ENCODE measurements around the gene GOLGA2. TPM values are rescaled to one million over a fixed set of nuclear protein-coding genes. Genes with fewer than 3 reads are reported as not detected.

Gene GOLGA2
- total RNA-seq, 1 donor from 2014 or later, result 86.9 TPM

DNA sequence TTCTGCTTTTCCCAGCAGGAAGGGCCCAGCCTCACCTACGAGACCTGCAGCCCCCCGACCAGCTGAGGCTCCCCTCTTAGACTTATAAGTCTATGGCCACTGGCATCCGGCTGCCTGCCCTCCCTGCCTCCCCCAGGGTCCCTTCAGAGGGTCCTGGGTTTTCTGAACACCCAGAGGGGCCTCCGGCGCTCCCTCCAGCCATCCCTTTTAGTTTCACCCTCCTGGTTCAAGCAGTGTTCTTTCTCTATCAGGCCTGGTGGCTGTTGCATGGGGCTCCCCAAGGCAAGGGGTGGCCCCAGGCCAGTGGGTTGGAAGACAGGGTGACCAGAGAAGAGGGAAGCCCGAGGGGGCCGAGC, 21.8 kb downstream of the GOLGA2 start:
- H3K4me1 ChIP-seq, result peaks cover 23% of the 10 kb centered on the region
- intact Hi-C loops (cut with micrococcal nuclease), result no loop called here

DNA sequence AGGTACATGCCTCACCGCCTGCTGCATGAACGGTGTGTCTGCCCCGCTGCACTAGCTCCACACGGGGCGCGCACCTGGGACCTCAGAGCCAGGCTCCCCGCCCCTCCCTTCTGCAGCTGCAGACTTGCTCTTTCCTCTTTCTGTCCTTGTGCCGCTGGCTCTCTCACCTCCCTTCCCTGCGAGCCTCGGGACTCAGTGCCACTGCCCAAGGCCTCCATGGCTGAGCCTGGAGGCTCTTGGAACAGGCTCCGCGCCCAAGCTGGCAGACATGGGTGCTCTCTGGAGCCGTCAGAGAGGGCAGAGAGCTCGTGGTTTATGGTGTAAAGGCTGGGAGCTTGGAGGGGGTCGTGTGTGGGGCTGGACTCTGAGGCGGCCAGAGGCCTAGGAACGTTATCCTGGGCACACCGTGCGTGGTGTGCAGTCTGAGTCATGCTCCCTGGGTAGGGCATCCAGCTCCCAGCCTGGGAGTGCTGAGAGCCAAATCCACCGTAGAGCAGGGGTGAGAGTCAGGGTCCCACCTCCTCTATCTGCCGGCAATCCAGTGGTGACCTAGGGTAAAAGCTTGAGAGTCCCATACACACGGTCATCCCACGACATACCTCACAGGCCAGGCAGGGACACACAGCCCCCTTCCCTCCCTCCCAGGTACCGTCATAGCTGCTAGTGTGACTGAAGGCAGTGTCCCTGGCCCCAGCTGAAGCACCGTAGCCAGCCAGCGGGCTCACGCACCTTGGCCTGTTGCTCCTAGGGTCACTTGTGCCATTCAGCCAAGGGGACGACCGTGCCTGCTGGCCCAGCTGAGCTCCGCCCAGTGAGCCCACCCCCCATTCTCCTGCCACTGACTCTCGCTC, 22.4 kb downstream of the GOLGA2 start:
- Histone ChIP-seq H3K36me3 (peaks cover 23% of the 10 kb centered on the region), H3K4me1 (peaks cover 23% of the 10 kb centered on the region), H3K9me3 (replicated peaks) (no peaks in the 10 kb centered on the region), H3K4me3 (no peak overlapping the region), H3K27ac (replicated peaks) (no peak overlapping the region), H3K27me3 (ENCODE audit: low read depth) (peaks cover 30% of the 10 kb centered on the region)
- TF ChIP-seq, protein P1, sequence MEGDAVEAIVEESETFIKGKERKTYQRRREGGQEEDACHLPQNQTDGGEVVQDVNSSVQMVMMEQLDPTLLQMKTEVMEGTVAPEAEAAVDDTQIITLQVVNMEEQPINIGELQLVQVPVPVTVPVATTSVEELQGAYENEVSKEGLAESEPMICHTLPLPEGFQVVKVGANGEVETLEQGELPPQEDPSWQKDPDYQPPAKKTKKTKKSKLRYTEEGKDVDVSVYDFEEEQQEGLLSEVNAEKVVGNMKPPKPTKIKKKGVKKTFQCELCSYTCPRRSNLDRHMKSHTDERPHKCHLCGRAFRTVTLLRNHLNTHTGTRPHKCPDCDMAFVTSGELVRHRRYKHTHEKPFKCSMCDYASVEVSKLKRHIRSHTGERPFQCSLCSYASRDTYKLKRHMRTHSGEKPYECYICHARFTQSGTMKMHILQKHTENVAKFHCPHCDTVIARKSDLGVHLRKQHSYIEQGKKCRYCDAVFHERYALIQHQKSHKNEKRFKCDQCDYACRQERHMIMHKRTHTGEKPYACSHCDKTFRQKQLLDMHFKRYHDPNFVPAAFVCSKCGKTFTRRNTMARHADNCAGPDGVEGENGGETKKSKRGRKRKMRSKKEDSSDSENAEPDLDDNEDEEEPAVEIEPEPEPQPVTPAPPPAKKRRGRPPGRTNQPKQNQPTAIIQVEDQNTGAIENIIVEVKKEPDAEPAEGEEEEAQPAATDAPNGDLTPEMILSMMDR (IDR thresholded peaks at IDR 0.05; ENCODE audit: borderline replicate concordance), result no peak
- DNase-seq, result no peak
- intact Hi-C loops (cut with micrococcal nuclease), result no loop called here

More for the DNA sequence above, 21.8 kb downstream of the GOLGA2 start:
- Histone ChIP-seq H3K4me3 (no peak overlapping the region), H3K27me3 (ENCODE audit: low read depth) (peaks cover 30% of the 10 kb centered on the region), H3K9me3 (replicated peaks) (no peaks in the 10 kb centered on the region), H3K27ac (replicated peaks) (no peak overlapping the region), H3K36me3 (peaks cover 29% of the 10 kb centered on the region)
- TF ChIP-seq, protein P1 (IDR thresholded peaks at IDR 0.05; ENCODE audit: borderline replicate concordance), result no peak
- no peak for DNase-seq

DNA sequence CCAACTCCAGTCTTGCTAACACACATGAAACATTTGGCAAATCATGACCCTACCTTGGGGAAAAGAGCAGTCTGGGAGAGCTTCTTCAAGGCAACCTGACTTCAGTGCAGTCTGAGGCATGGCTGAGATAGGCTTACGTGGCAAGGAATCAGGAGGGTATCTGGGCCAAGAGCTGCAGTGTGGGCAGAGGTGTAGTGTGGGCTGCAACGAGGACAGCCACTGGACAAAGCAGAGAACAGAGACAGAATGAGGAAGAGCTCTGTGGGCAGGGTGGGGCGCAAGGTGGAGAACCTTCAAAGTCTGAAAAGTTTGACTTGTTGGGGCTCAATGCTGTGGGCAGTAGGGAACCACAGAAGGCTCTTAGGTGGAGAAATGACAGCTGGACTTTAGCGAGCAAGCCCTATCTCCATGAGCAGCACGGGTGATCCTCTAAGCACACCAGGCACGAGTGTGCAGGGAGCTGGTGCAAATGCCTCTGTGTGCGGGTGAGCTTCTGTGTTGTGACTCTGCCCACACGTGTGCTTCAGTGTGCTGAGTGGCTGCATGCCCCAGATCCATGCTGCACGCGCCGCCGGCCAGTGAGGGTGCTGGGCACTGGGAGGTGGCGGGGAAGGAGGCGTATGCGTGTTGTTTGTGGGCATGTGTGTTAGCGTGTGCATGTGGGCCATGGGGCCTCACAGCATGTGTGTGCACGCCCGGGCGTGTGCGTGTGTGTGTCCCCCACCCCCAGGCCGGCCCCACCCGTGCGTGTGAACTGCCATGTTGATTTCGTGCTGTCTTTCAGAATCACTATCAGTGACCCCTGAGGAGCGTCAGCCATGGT, 23.3 kb downstream of the GOLGA2 start:
- peaks cover 14% of the 10 kb centered on the region for H3K36me3 ChIP-seq
- DNase-seq, result no peak
- H3K9me3 ChIP-seq (replicated peaks), result no peaks in the 10 kb centered on the region
- TF ChIP-seq, protein P1 (IDR thresholded peaks at IDR 0.05; ENCODE audit: borderline replicate concordance), result no peak
- intact Hi-C loops (cut with micrococcal nuclease), result no loop called here
- peaks cover 30% of the 10 kb centered on the region for H3K27me3 ChIP-seq (ENCODE audit: low read depth)
- no peak overlapping the region for H3K27ac ChIP-seq (replicated peaks)
- no peak overlapping the region for H3K4me3 ChIP-seq
- H3K4me1 ChIP-seq, result peaks cover 23% of the 10 kb centered on the region

DNA sequence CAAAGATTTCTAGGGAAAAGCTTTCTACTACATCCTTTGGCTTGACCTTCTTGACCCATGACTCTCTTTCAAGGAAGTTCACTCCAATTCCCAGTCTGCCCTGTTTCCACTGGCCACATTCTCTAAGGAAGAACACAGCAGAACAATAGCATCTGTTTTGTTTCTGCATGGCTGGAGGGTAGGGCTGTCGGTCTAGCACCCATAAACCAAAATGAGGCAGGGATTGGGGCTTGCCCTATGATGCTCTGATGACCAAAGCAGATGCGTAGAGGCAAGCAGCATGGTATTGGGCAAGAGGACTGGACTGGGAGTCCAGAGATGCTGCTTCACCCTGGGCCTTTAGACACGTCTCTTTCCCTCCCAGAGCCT, 24.1 kb downstream of the GOLGA2 start:
- intact Hi-C loops (cut with micrococcal nuclease), result no loop called here
- Histone ChIP-seq H3K36me3 (peaks cover 6% of the 10 kb centered on the region), H3K9me3 (replicated peaks) (no peaks in the 10 kb centered on the region), H3K4me1 (peaks cover 23% of the 10 kb centered on the region), H3K4me3 (no peak overlapping the region), H3K27ac (replicated peaks) (no peak overlapping the region), H3K27me3 (ENCODE audit: low read depth) (peaks cover 30% of the 10 kb centered on the region)
- TF ChIP-seq, protein P1 (IDR thresholded peaks at IDR 0.05; ENCODE audit: borderline replicate concordance), result no peak
- no peak for DNase-seq

DNA sequence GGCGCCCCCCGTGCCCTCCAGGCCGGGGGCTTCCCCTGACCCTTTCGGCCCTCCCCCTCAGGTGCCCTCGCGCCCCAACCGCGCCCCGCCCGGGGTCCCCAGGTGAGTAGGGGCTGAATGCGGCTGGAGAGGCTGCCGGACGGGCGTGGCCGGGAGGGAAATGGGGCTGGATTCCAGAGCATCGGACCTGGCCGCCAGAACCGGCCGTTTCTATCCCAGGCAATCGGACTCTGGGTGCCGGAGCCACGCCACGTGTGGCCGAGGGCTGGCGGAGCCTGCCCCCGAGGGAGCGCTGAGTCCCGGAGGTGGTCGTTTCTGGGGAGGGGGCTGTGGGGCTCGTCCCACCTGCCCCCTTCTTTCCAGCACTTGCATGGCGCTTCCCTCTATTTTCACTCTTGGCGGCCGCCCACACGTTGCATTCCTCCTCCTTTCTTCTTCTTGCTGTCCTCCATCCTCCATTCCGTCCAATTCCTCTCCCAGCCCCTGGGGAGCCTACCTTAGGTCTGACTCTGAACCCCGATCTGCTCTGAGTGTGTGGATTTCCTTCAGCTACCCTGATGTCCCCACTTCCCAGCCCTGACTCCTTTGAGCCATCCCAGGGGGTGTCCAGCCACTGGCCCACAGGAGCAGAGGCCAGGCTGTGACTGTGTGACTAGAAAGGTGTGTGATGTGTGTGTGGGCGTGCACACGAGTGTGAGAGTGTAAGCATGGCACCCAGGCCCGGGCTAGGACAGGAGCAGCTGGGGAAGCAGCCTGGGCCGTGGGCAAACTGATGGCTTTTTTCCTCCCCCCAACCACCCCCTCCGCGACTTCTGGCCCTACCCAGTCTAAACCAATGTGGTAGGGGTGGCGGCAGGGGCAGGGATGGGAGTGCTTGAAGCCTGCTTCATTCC, 24.7 kb downstream of the GOLGA2 start:
- intact Hi-C loops (cut with micrococcal nuclease), result no loop called here
- Histone ChIP-seq H3K4me3 (peak overlapping the region; percentile 56), H3K9me3 (replicated peaks) (no peaks in the 10 kb centered on the region), H3K27me3 (ENCODE audit: low read depth) (peaks cover 30% of the 10 kb centered on the region), H3K4me1 (peaks cover 27% of the 10 kb centered on the region), H3K36me3 (peaks cover 2% of the 10 kb centered on the region), H3K27ac (replicated peaks) (no peak overlapping the region)
- DNase-seq, result no peak
- TF ChIP-seq, protein P1 (IDR thresholded peaks at IDR 0.05; ENCODE audit: borderline replicate concordance), result no peak
